Large intestine (tissue), 3 donors: ENCODE data around the gene PBX1. TPM values are rescaled to one million over a fixed set of nuclear protein-coding genes. Genes with fewer than 3 reads are reported as not detected.
"Not testable (repeated sequence)": the region's sequence is repeated elsewhere in the genome, so short reads cannot be mapped to it uniquely, and the experiment has no call there.

Source experiments
- DNase-seq, 2 donors: peaks; one replicate each; pipeline versions ENCODE4 v3.0.0 to v3.0.0-alpha.2; 2013
- H3K27ac ChIP-seq: one replicate; pipeline ENCODE4 v1.5.1; 2013; ENCODE audit warnings: low read length
- H3K27me3 ChIP-seq: 2 replicates; pipeline ENCODE4 v1.6.1; 2013; ENCODE audit warnings: low read length; ENCODE audit not compliant: control insufficient read depth, insufficient read depth
- H3K36me3 ChIP-seq: 2 replicates; pipeline ENCODE4 v1.6.1; 2013; ENCODE audit warnings: low read length; ENCODE audit not compliant: control insufficient read depth, insufficient read depth
- H3K4me1 ChIP-seq: one replicate; pipeline ENCODE4 v1.6.1; 2013; ENCODE audit warnings: low read length; ENCODE audit not compliant: control insufficient read depth, insufficient read depth
- H3K4me3 ChIP-seq: one replicate; pipeline ENCODE4 v1.5.1; 2013; ENCODE audit warnings: low read length
- H3K9me3 ChIP-seq: one replicate; pipeline ENCODE4 v1.6.1; 2013; ENCODE audit warnings: mild to moderate bottlenecking, low read depth, low read length, moderate library complexity; ENCODE audit not compliant: control insufficient read depth
- WGBS: methylation state at CpG from one replicate; pipeline ENCODE4 v1.1.5; 2013; ENCODE audit warnings: low lambda C conversion rate; ENCODE audit not compliant: insufficient coverage; 5-methylcytosine and 5-hydroxymethylcytosine counted together
- polyA plus RNA-seq: library from polyadenylated mRNA; unstranded; fragments of 120-200 nt; gene quantifications from one replicate; pipeline ENCODE4 v1.2.1, GENCODE V29; 2013

The PBX1 gene
- polyA plus RNA-seq, 1 donor = 60.8 TPM

DNA sequence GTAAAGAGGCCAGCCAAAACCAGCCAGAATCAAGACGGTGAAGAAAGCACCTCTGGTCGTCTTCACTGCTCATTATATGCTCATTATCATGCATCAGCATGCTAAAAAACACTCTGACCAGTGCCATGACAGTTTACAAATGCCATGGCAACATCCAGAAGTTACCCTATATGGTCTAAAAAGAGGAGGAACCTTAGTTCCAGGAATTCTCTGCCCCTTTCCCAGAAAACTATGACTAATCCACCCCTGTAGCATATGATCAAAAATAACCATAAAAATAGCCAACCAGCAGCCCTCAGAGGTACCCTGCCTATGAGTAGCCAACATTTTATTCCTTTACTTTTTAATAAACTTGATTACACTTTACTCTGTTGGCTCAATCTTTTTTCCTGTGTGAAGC lies 34.2 kb upstream of the PBX1 start:
- no peaks in the 10 kb centered on the region for H3K27me3 ChIP-seq
- H3K9me3 ChIP-seq = no peaks in the 10 kb centered on the region
- no CpG with 5 or more reads among the region's 2 CpGs for WGBS
- no peaks in the 10 kb centered on the region for H3K36me3 ChIP-seq
- no peak overlapping the region for H3K4me3 ChIP-seq
- H3K4me1 ChIP-seq = no peaks in the 10 kb centered on the region
- no peak for DNase-seq
- H3K27ac ChIP-seq = no peak overlapping the region

DNA sequence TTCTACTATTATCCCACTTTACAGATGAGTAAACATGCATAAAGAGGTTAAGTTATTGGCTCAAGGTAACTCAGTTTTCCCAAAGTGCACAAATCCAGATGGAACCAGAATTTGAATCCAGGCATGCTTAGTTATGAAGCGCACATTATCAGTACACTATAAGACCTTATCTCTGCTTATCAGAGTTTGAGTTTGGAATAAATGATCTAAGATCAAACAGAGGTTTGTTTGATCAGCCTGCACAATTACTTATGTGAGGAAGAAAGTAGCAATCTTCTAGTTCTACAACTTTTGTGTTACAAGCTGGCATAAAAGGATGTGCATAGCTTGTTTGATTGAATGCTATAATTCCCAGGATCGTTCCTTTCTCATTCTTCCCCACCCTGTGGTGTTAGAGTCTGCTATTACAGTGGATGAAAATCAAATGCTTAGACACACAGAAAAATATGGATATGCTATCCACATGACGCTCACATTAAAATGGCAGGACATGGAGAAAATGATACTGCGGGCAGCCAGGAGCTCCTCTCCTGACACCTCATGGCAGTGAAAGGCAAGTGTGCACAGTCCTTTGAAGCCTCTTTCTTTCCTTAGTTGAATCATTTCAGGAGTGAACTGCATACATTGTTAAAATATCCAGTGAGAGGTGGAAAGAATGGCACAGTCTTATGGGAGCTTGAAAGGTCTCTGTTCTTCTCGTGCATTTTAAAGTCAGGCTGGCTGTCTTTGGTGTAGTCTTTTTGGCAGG lies 23.9 kb upstream of the PBX1 start:
- Histone ChIP-seq H3K9me3 (no peaks in the 10 kb centered on the region), H3K27ac (no peak overlapping the region), H3K27me3 (no peaks in the 10 kb centered on the region), H3K4me1 (no peaks in the 10 kb centered on the region), H3K36me3 (no peaks in the 10 kb centered on the region), H3K4me3 (no peak overlapping the region)
- WGBS = no CpG with 5 or more reads among the region's 5 CpGs
- no peak for DNase-seq

DNA sequence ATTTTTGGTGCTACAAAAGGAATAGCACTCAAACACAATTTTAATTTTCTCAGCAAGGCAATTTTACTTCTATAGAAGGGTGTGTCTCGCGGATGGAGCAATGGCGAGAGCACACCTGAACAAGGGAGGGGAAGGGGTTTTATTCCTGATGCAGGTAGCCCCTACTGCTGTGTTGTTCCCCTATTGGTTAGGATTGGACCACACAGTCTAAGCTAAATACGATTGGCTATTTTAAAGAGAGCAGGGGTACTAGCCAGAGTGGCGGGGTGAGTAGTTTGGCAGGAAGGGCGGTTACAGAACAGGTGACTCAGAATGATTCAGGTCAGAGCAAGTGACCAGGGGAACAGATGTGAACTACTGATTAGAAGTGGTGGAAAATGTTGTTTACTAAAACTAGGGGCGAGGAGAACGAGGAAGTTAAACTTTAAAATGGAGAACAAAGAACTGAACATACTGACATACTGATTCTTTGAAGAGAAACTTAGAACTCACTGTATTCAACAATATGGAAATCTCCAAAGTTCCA lies 6.5 kb upstream of the PBX1 start:
- H3K4me3 ChIP-seq, H3K27ac ChIP-seq, H3K36me3 ChIP-seq, DNase-seq, H3K9me3 ChIP-seq, H3K4me1 ChIP-seq, H3K27me3 ChIP-seq: not testable (repeated sequence)
- WGBS = 100% methylated on average over 2 of the region's 8 CpGs

DNA sequence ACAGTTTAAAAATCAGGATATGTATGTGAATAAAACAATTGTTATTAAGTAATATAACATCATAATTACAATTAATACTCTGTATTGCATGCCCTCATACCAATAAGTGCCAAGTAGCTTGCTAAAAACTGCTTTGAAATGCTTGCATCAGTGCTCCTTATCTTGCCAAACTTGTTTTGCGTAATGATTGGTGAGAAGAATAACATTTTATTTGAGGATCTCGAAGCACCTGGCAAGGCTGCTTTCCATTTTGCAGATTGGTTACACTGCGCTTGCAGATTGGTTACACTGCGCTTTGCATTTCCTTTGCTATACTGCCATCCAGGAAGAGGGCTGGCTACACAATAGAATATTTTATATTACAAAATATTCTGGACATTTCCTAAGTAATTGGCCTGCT lies 1.7 kb upstream of the PBX1 start:
- WGBS = no CpG with 5 or more reads among the region's 4 CpGs
- no peak overlapping the region for H3K4me3 ChIP-seq
- H3K36me3 ChIP-seq = no peaks in the 10 kb centered on the region
- no peaks in the 10 kb centered on the region for H3K9me3 ChIP-seq
- no peak for DNase-seq
- no peaks in the 10 kb centered on the region for H3K27me3 ChIP-seq
- H3K27ac ChIP-seq = no peak overlapping the region
- peaks cover 7% of the 10 kb centered on the region for H3K4me1 ChIP-seq

DNA sequence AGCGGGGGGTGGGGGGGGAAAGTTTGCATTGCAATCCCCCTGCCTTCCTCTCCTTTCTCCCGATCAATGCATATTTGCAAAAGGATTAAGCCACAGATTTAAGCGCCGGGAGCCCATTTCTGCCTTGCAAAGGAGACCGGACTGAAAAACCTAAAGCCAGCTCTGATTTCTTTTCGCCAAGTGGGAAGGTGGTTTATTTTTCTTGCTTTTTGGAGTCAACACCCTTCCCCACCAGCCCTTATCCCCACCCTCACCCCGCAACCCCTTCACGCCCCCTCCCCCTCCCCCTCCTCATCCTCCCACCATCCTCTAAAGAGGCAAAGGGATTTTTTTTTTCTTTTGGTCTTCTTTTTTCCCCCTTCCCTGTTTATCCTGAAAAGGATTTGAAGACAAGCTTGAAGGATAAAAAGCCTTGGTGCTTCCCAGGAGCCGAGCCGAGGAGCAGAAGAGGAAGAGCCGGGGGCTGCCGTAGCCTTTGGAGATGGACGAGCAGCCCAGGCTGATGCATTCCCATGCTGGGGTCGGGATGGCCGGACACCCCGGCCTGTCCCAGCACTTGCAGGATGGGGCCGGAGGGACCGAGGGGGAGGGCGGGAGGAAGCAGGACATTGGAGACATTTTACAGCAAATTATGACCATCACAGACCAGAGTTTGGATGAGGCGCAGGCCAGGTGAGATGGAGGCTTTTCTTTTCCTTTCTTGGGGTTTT lies 513 bp downstream of the PBX1 start:
- DNase-seq = peak in 1 of 2 donors; percentile 42
- H3K27me3 ChIP-seq = no peaks in the 10 kb centered on the region
- peaks cover 14% of the 10 kb centered on the region for H3K4me1 ChIP-seq
- peak overlapping the region; percentile 89 for H3K27ac ChIP-seq
- peaks cover 3% of the 10 kb centered on the region for H3K36me3 ChIP-seq
- H3K4me3 ChIP-seq = peak overlapping the region; percentile 57
- no peaks in the 10 kb centered on the region for H3K9me3 ChIP-seq
- WGBS = 0% methylated on average over 2 of the region's 20 CpGs

DNA sequence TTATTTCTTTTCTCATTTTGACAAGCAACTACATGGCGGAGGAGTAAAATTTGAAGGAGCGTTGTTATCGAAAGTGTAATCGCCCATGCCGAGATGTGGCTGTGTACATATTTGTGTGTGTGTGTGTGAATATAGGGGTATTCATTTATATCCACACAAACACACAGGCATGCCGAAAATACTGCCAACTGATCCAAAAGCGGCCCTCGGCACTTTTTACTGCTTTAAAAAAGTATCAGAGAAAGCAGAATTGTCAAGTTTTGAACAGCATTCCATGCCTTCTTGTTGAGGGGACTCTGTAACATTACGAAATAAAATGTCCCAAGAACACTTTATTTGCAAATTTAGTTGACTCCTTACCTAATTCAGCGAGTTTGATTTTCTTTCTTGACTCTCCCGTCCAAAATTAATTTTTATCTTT lies 1.1 kb downstream of the PBX1 start:
- Histone ChIP-seq H3K27ac (peak overlapping the region; percentile 89), H3K36me3 (peaks cover 3% of the 10 kb centered on the region), H3K9me3 (no peaks in the 10 kb centered on the region), H3K4me3 (peak overlapping the region; percentile 57), H3K27me3 (no peaks in the 10 kb centered on the region), H3K4me1 (peaks cover 17% of the 10 kb centered on the region)
- WGBS = 0% methylated on average over 2 of the region's 11 CpGs
- DNase-seq = peak in 1 of 2 donors; percentile 57

DNA sequence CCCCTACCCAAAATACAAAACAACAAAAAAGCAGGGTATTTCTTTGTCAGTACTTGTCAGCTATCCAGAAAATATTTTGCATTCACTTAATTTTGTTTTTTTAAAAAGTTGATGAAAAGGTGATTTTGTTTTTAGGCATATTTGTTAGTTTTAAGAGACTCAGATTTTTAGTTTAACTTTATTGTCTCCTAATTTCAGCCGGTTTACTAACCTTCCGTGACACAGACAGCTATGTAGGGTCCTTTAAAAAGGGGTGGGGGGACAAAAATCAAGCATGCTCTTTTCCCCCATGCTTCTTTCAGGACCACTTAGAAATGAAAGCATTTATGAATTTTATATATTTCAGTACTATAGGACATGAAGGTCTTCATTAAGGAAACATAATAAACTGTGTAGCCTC lies 1.6 kb downstream of the PBX1 start:
- Histone ChIP-seq H3K9me3 (no peaks in the 10 kb centered on the region), H3K36me3 (peaks cover 3% of the 10 kb centered on the region), H3K27me3 (no peaks in the 10 kb centered on the region), H3K4me3 (peak overlapping the region; percentile 57), H3K4me1 (peaks cover 19% of the 10 kb centered on the region), H3K27ac (peak overlapping the region; percentile 89)
- WGBS = 0% methylated on average over 1 of the region's 2 CpGs
- no peak for DNase-seq

DNA sequence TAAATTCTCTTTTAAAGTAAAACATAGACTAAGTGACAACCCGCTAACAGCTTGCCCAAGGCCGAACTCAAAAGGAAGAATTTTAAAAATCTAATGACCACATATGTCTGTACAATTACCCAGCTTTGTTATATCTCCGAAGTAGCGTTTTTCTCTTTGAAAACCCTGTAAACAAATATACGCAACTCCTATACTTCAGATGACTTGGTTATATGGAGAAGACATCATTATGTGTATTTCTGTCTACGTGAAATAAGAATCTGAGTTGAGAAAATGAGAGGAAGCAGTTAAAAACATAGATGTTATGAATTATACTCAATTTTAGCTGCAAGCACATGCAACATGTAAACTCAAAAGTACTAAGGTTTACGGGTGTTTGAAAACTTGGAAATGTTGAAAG lies 2.0 kb downstream of the PBX1 start:
- H3K36me3 ChIP-seq = peaks cover 3% of the 10 kb centered on the region
- DNase-seq = peak in 1 of 2 donors; percentile 55
- no peaks in the 10 kb centered on the region for H3K27me3 ChIP-seq
- 14% methylated on average over 3 of the region's 7 CpGs for WGBS
- peak overlapping the region; percentile 89 for H3K27ac ChIP-seq
- H3K4me3 ChIP-seq = peak overlapping the region; percentile 57
- no peaks in the 10 kb centered on the region for H3K9me3 ChIP-seq
- peaks cover 19% of the 10 kb centered on the region for H3K4me1 ChIP-seq

DNA sequence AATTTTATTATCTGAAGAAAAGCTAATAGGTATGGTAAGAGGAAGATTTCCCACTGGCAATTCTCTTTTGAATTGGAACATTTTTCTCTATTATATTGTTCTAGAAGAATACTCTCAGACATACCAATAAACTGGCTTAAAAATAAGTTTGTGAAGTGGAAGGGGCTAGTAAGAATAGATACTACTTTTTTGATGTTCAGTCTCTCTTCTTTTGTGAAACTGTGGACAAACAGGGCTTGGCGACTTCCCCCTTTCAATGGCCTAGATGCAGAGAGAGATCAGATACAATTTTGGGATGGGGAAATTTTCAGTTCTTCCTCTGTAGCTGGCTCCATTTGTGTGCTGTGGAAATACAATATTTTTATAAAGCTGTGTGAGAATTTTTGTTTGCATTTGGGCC lies 2.5 kb downstream of the PBX1 start:
- WGBS = no CpG with 5 or more reads among the region's 1 CpG
- H3K4me3 ChIP-seq = peak overlapping the region; percentile 57
- peak overlapping the region; percentile 89 for H3K27ac ChIP-seq
- H3K9me3 ChIP-seq = no peaks in the 10 kb centered on the region
- H3K27me3 ChIP-seq = no peaks in the 10 kb centered on the region
- peak in 1 of 2 donors; percentile 20 for DNase-seq
- peaks cover 19% of the 10 kb centered on the region for H3K4me1 ChIP-seq
- H3K36me3 ChIP-seq = peaks cover 3% of the 10 kb centered on the region

DNA sequence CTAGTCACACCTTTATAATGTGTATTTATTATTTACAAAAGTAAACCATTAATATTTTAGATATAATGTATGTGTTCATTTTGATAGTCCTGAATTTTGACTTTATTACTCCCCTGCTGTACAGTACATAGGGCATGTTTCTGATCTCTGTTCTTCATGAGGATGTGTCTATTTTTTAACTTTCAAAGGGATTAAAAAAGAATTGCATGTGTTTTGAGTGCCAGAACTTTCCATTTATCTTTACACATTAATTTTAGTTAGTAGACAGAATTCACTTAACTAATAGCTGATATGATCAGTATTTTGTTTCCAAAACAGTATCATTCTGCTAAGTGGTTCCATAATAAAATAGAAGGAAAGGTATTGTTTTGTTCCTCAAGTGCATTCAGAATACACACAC lies 3.1 kb downstream of the PBX1 start:
- Histone ChIP-seq H3K9me3 (no peaks in the 10 kb centered on the region), H3K36me3 (peaks cover 3% of the 10 kb centered on the region), H3K27ac (peak overlapping the region; percentile 89), H3K4me3 (peak overlapping the region; percentile 57), H3K4me1 (peaks cover 19% of the 10 kb centered on the region), H3K27me3 (no peaks in the 10 kb centered on the region)
- no peak for DNase-seq
